C4-2B (cell line): ENCODE results near the gene MTERF2.

Experiments used
- ZFX ChIP-seq: fragments of 450-650 bp; IDR thresholded peaks from 2 replicates; pipeline ENCODE4 v1.6.1; 2017
- TF ChIP-seq, protein P1 (sequence below): fragments of 450-650 bp; conservative IDR thresholded peaks from 2 replicates; pipeline ENCODE4 v1.5.1; 2017; ENCODE audit warnings: mild to moderate bottlenecking

DNA sequence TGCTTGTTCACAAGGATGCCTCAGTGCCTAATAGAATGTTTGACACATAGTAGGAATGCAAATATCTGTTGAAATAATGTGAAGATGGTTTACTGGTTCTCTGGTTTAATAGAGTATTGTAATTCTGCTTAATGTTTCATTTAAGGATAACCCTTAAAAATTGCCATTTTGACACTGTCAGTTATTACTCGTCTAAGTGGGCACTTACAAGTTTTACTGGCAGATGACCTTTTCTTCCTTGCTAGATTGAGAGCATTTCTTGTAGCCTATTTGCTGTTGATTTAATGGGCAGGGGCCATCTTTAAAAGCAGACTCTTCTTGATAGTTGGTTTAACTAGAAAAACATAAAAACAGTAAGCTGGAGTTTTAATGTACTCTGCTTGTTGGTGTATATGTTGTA is 29.4 kb downstream of the MTERF2 start:
- TF ChIP-seq, protein P1, sequence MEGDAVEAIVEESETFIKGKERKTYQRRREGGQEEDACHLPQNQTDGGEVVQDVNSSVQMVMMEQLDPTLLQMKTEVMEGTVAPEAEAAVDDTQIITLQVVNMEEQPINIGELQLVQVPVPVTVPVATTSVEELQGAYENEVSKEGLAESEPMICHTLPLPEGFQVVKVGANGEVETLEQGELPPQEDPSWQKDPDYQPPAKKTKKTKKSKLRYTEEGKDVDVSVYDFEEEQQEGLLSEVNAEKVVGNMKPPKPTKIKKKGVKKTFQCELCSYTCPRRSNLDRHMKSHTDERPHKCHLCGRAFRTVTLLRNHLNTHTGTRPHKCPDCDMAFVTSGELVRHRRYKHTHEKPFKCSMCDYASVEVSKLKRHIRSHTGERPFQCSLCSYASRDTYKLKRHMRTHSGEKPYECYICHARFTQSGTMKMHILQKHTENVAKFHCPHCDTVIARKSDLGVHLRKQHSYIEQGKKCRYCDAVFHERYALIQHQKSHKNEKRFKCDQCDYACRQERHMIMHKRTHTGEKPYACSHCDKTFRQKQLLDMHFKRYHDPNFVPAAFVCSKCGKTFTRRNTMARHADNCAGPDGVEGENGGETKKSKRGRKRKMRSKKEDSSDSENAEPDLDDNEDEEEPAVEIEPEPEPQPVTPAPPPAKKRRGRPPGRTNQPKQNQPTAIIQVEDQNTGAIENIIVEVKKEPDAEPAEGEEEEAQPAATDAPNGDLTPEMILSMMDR = no peak
- no peak for TF ChIP-seq ZFX
